B cell (primary cell): Measurements from ENCODE around the gene WFIKKN2. TPM values are rescaled to one million over a fixed set of nuclear protein-coding genes. Genes with fewer than 3 reads are reported as not detected.

Experiments used
- ATAC-seq: fragments of 200-7000 bp; cut with Tn5 transposase; one replicate; pipeline ENCODE4 v1.10.0; 2021; ENCODE audit warnings: low read depth, mild to moderate bottlenecking, moderate number of reproducible peaks, moderate library complexity
- CTCF ChIA-PET: fragments of 350-600 bp; sonication (Branson Sonifier 250); formaldehyde crosslinking; loops from one replicate; lab custom pipeline; 2021; ENCODE audit warnings: antibody characterized with exemption, inconsistent platforms; lab: Charles Lee
- POLR2A ChIA-PET: fragments of 350-600 bp; sonication (Branson Sonifier 250); formaldehyde crosslinking; loops from one replicate; lab custom pipeline; 2021; ENCODE audit warnings: antibody characterized with exemption; lab: Charles Lee
- DNase-seq: peaks from one replicate; pipeline ENCODE4 v3.0.0; 2013
- H2AFZ ChIP-seq: 2 replicates; pipeline ENCODE4 v1.6.1; 2012; ENCODE audit warnings: mild to moderate bottlenecking, low read depth, low read length; ENCODE audit not compliant: insufficient read depth, poor library complexity, severe bottlenecking
- H3K27ac ChIP-seq, 2 donors: 1 replicate in 1 of 2; 2 replicates in 1 of 2; pipeline ENCODE4 v1.5.1; 2012 to 2013; ENCODE audit warnings: low read length in 2 of 2, mild to moderate bottlenecking in 2 of 2, moderate library complexity in 1 of 2
- H3K27me3 ChIP-seq, 4 experiments: fragments of 200-600 bp in 1 of 4; sonication (generic) in 1 of 4; replicated peaks in 1 of 4; 1 replicate in 2 of 4; 2 replicates in 2 of 4; pipeline versions ENCODE4 v1.6.1 to v1.7.0; 2013 to 2016; ENCODE audit warnings: low read length in 3 of 4, mild to moderate bottlenecking in 2 of 4, mixed read lengths in 1 of 4, moderate library complexity in 1 of 4; ENCODE audit not compliant: insufficient read depth in 4 of 4, control insufficient read depth in 3 of 4; ENCODE audit errors: control extremely low read depth in 1 of 4
- H3K36me3 ChIP-seq, 2 experiments: replicated peaks in 1 of 2; 1 replicate in 1 of 2; 2 replicates in 1 of 2; pipeline versions ENCODE4 v1.6.1 to v1.7.1; 2013; ENCODE audit warnings: low read length in 1 of 2; ENCODE audit not compliant: insufficient read depth in 2 of 2, control insufficient read depth in 1 of 2; ENCODE audit errors: control extremely low read depth in 1 of 2, extremely low read depth in 1 of 2
- H3K4me1 ChIP-seq, 2 donors: fragments of 200-600 bp in 1 of 2; sonication (generic) in 1 of 2; 1 replicate in 1 of 2; 2 replicates in 1 of 2; pipeline versions ENCODE4 v1.5.1 to v1.6.1; 2013 to 2017; ENCODE audit warnings: low read length in 2 of 2; ENCODE audit not compliant: control insufficient read depth in 2 of 2, insufficient read depth in 2 of 2
- H3K4me2 ChIP-seq: replicated peaks from 2 replicates; pipeline ENCODE3; 2012; ENCODE audit warnings: mild to moderate bottlenecking, low read depth, low read length; ENCODE audit not compliant: poor library complexity, severe bottlenecking
- H3K4me3 ChIP-seq, 5 experiments: fragments of 200-600 bp in 1 of 5; sonication (generic) in 1 of 5; 1 replicate in 3 of 5; 2 replicates in 2 of 5; pipeline versions ENCODE4 v1.5.1 to v1.7.0; 2011 to 2016; ENCODE audit warnings: low read length in 4 of 5, mild to moderate bottlenecking in 4 of 5, low read depth in 2 of 5, control low read depth in 1 of 5, moderate library complexity in 1 of 5; ENCODE audit not compliant: insufficient read depth in 1 of 5; ENCODE audit errors: control extremely low read depth in 1 of 5, extremely low read depth in 1 of 5
- H3K79me2 ChIP-seq: fragments of 200-600 bp; sonication (generic); one replicate; pipeline ENCODE4 v1.6.0; 2016; ENCODE audit warnings: low read length; ENCODE audit not compliant: control insufficient read depth, insufficient read depth
- H3K9ac ChIP-seq: fragments of 200-600 bp; sonication (generic); 2 replicates; pipeline ENCODE4 v1.6.1; 2017; ENCODE audit warnings: mild to moderate bottlenecking, low read length, moderate library complexity
- H3K9me3 ChIP-seq, 3 donors: one replicate each; pipeline versions ENCODE4 v1.6.1 to v1.7.1; 2013; ENCODE audit warnings: low read length in 2 of 3; ENCODE audit not compliant: control insufficient read depth in 2 of 3, insufficient read depth in 1 of 3; ENCODE audit errors: control extremely low read depth in 1 of 3
- H4K20me1 ChIP-seq: 2 replicates; pipeline ENCODE4 v1.6.0; 2012; ENCODE audit warnings: mild to moderate bottlenecking, low read length; ENCODE audit not compliant: insufficient read depth, control insufficient read depth, poor library complexity, severe bottlenecking
- H3K27ac Mint-ChIP-seq: one replicate; pipeline ENCODE4 v1.8.0; 2021; ENCODE audit warnings: mixed read lengths
- H3K27me3 Mint-ChIP-seq: one replicate; pipeline ENCODE4 v1.8.0; 2021; ENCODE audit warnings: mixed read lengths
- H3K4me1 Mint-ChIP-seq: one replicate; pipeline ENCODE4 v1.8.0; 2021; ENCODE audit warnings: mixed read lengths
- H3K4me3 Mint-ChIP-seq: one replicate; pipeline ENCODE4 v1.8.0; 2021; ENCODE audit warnings: mixed read lengths
- H3K9me3 Mint-ChIP-seq: one replicate; pipeline ENCODE4 v1.8.0; 2022; ENCODE audit warnings: mixed read lengths; ENCODE audit not compliant: insufficient read depth
- CTCF ChIP-seq: fragments of 200-600 bp; IDR thresholded peaks from one replicate; pipeline ENCODE4 v1.8.0; 2022; ENCODE audit warnings: antibody characterized with exemption, mild to moderate bottlenecking
- EZH2 ChIP-seq: IDR thresholded peaks from 2 replicates; pipeline ENCODE4 v1.6.1; 2012; ENCODE audit warnings: borderline replicate concordance, low read depth, mild to moderate bottlenecking, moderate library complexity, low read length; ENCODE audit not compliant: insufficient read depth, poor library complexity, severe bottlenecking
- WGBS: methylation state at CpG from one replicate; pipeline ENCODE4 v1.1.5; 2013; ENCODE audit warnings: missing lambda C conversion rate; ENCODE audit not compliant: insufficient coverage; 5-methylcytosine and 5-hydroxymethylcytosine counted together
- intact Hi-C: fragments of 100-400 bp; cut with micrococcal nuclease; formaldehyde crosslinking; loops from one replicate; pipeline ENCODE4 v1.10.0; 2022
- polyA plus RNA-seq: library from polyadenylated mRNA; depleted of rRNA; stranded (reverse); fragments of >200 nt; gene quantifications from 2 replicates; pipeline ENCODE4 v1.2.3, GENCODE V29; 2012
- small RNA-seq: library from RNA; depleted of rRNA; stranded (forward); fragments of <200 nt; gene quantifications from one replicate; pipeline ENCODE3, GENCODE V24; 2012; ENCODE audit warnings: low replicate concordance, low read depth; ENCODE audit not compliant: insufficient read length
- total RNA-seq, 2 donors: library from RNA; stranded (reverse); fragments of 120-200 nt in 1 of 2; gene quantifications; 1 replicate in 1 of 2; 2 replicates in 1 of 2; pipeline versions ENCODE4 v1.2.3 to v1.2.4, GENCODE V29; 2013 to 2022

WFIKKN2 gene
- total and polyA plus RNA-seq, 2 donors (not counting 1 experiment from before 2014, with no cell fraction given): not detected

GRCh38 chr17:50891577-50891989 is 56.2 kb downstream of the WFIKKN2 start:
- no peaks in the 10 kb centered on the region for H3K4me1 ChIP-seq
- ATAC-seq: no peak
- Mint-ChIP-seq H3K4me3 (no peak overlapping the region), H3K27me3 (no peaks in the 10 kb centered on the region), H3K9me3 (no peaks in the 10 kb centered on the region), H3K27ac (no peak overlapping the region), H3K4me1 (no peaks in the 10 kb centered on the region)
- intact Hi-C loops: no loop called here
- no peak overlapping the region for H2AFZ ChIP-seq
- TF ChIP-seq EZH2 (no peak), CTCF (no peak)
- no peaks in the 10 kb centered on the region for H3K79me2 ChIP-seq
- POLR2A ChIA-PET: no interaction called here
- CTCF ChIA-PET: interaction anchor here (1.5 kb wide), 1 partner anchor 11 kb away, joined by 3 read pairs; no protein-coding TSS in a partner anchor
- H4K20me1 ChIP-seq: no peaks in the 10 kb centered on the region
- no peaks in the 10 kb centered on the region for H3K9me3 ChIP-seq
- H3K27me3 ChIP-seq: no peaks in the 10 kb centered on the region
- DNase-seq: no peak
- no peak overlapping the region for H3K4me3 ChIP-seq
- no peak overlapping the region for H3K4me2 ChIP-seq
- 100% methylated on average over 4 of the region's 4 CpGs for WGBS
- H3K36me3 ChIP-seq: no peaks in the 10 kb centered on the region
- H3K27ac ChIP-seq: no peak overlapping the region
- H3K9ac ChIP-seq: no peak overlapping the region

Small RNAs within 50 kb of the gene (small RNA-seq; reads per million reads assigned to genes)
- gene AC005921.1: not detected

Other genes with a start within 250 kb of the WFIKKN2 start
- gene ABCC3, start 200.7 kb upstream of the WFIKKN2 start, total RNA-seq: 0.05 and 0.44 TPM in 2 replicates
- gene ABCC3, start 200.7 kb upstream of the WFIKKN2 start, polyA plus RNA-seq: 0.37 and 0.60 TPM in 2 replicates
- gene ANKRD40, start 127.7 kb upstream of the WFIKKN2 start, total RNA-seq: 35.3 and 43.1 TPM in 2 replicates
- 13.7 and 17.9 TPM in 2 replicates for gene ANKRD40, start 127.7 kb upstream of the WFIKKN2 start, polyA plus RNA-seq
- gene LUC7L3, start 116.0 kb upstream of the WFIKKN2 start, total RNA-seq: 305 and 311 TPM in 2 replicates
- gene LUC7L3, start 116.0 kb upstream of the WFIKKN2 start, polyA plus RNA-seq: 42.9 and 101 TPM in 2 replicates
- gene ANKRD40CL, start 68.1 kb upstream of the WFIKKN2 start, total RNA-seq: not detected in 2 replicates
- gene ANKRD40CL, start 68.1 kb upstream of the WFIKKN2 start, polyA plus RNA-seq: not detected in 2 replicates
- 28.9 and 36.5 TPM in 2 replicates for gene TOB1, start 30.8 kb downstream of the WFIKKN2 start, total RNA-seq
- gene TOB1, start 30.8 kb downstream of the WFIKKN2 start, polyA plus RNA-seq: 10.3 and 23.3 TPM in 2 replicates